ENCODE data around the gene CCDC6. TPM values are rescaled to one million over a fixed set of nuclear protein-coding genes. Genes with fewer than 3 reads are reported as not detected.
"Not testable (repeated sequence)": the region's sequence is repeated elsewhere in the genome, so short reads cannot be mapped to it uniquely, and the experiment has no call there.

Gene CCDC6
- total RNA-seq, 1 experiment from 2014 or later: 91.9 TPM

DNA sequence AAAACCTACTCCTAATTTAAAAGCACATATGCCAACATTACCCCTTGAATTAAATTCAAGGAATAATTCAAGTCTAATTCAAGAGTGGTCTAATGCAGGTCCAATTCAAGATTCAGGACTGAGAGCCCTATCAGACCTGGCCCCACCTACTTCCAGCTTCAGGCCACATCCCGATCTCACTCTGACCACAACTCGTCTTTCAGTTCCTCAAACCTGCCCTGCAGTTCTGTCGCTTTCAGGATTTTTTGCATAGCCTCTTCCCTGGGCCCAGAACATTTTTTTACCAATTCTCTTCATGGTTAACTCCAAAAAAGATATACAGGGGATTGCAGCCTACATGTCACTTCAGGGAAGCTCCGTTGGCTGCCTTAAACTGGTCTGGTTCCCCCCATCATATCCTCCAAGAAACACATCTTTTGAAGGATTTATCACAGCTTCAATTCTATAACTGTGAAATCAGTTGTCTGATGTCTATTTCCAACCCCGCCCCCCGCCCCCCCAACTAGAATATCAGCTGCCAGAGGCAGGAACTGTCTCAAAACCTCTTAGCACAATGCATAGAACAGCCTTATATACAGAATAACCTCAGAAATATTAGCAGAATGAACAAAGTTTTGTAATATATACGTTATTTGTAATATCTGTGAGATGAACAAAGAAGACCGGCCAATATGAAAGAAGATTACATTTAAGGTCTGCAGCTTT is 20.8 kb downstream of the CCDC6 start:
- ChIA-PET POLR2A (ENCODE audit: unreplicated experiment) (no interaction called here), CTCF (no interaction called here)
- Histone ChIP-seq H3K9me2 (ENCODE audit: insufficient read depth) (no peaks in the 10 kb centered on the region), H4K20me1 (ENCODE audit: insufficient read depth) (peaks cover 51% of the 10 kb centered on the region), H3K4me1 (replicated peaks; ENCODE audit: insufficient read depth) (no peaks in the 10 kb centered on the region; the same call in 1 of the 2 replicates), H3K9me3 (ENCODE audit: insufficient read depth, low read depth) (no peaks in the 10 kb centered on the region), H3K4me3 (no peak overlapping the region), H3K27me3 (ENCODE audit: insufficient read depth, low read depth) (no peaks in the 10 kb centered on the region), H3K4me2 (no peak overlapping the region), H3K36me3 (ENCODE audit: low read depth) (peaks cover 6% of the 10 kb centered on the region; the same call in 1 of the 2 replicates), H2AFZ (no peak overlapping the region), H3K27ac (no peak overlapping the region), H3K79me2 (ENCODE audit: low read depth) (peaks cover 92% of the 10 kb centered on the region), H3F3A (ENCODE audit: insufficient read depth, low read depth) (no peaks in the 10 kb centered on the region)
- DNase-seq: no peak
- BruUV-seq (replicated peaks): no TSS peak
- intact Hi-C loops (cut with micrococcal nuclease; ENCODE audit: unreplicated experiment): no loop called here
- no peak for TF ChIP-seq EZH2 (IDR thresholded peaks at IDR 0.05; ENCODE audit: low read depth)
- TF ChIP-seq, protein P1, sequence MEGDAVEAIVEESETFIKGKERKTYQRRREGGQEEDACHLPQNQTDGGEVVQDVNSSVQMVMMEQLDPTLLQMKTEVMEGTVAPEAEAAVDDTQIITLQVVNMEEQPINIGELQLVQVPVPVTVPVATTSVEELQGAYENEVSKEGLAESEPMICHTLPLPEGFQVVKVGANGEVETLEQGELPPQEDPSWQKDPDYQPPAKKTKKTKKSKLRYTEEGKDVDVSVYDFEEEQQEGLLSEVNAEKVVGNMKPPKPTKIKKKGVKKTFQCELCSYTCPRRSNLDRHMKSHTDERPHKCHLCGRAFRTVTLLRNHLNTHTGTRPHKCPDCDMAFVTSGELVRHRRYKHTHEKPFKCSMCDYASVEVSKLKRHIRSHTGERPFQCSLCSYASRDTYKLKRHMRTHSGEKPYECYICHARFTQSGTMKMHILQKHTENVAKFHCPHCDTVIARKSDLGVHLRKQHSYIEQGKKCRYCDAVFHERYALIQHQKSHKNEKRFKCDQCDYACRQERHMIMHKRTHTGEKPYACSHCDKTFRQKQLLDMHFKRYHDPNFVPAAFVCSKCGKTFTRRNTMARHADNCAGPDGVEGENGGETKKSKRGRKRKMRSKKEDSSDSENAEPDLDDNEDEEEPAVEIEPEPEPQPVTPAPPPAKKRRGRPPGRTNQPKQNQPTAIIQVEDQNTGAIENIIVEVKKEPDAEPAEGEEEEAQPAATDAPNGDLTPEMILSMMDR (conservative IDR thresholded peaks at IDR 0.05): no peak

DNA sequence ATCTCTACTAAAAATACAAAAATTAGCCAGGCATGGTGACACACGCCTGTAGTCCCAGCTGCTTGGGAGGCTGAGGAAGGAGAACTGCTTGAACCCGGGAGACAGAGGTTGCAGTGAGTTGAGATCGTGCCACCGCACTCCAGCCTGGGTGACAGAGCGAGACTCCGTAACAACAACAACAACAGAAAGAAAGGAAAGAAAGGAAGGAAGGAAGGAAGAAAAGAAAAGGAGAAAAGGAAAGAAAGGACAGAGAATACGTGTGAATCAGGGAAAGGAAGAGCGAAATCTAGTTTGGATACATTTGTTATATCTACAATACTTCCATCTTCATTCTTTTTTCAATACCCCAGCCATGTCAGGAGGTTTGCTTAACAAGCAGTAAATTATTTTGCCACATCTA is 21.5 kb downstream of the CCDC6 start:
- H3F3A ChIP-seq (ENCODE audit: insufficient read depth, low read depth); H3K4me1 ChIP-seq (replicated peaks; ENCODE audit: insufficient read depth); H2AFZ ChIP-seq; H3K4me3 ChIP-seq; BruUV-seq (replicated peaks); H3K4me2 ChIP-seq; CTCF ChIA-PET; H3K27ac ChIP-seq; H3K27me3 ChIP-seq (ENCODE audit: insufficient read depth, low read depth); H3K36me3 ChIP-seq (ENCODE audit: low read depth); H3K9me2 ChIP-seq (ENCODE audit: insufficient read depth); H3K9me3 ChIP-seq (ENCODE audit: insufficient read depth, low read depth); intact Hi-C loops (cut with micrococcal nuclease; ENCODE audit: unreplicated experiment); POLR2A ChIA-PET (ENCODE audit: unreplicated experiment); DNase-seq: not testable (repeated sequence)
- H3K79me2 ChIP-seq (ENCODE audit: low read depth): peaks cover 93% of the 10 kb centered on the region
- H4K20me1 ChIP-seq (ENCODE audit: insufficient read depth): peaks cover 49% of the 10 kb centered on the region

DNA sequence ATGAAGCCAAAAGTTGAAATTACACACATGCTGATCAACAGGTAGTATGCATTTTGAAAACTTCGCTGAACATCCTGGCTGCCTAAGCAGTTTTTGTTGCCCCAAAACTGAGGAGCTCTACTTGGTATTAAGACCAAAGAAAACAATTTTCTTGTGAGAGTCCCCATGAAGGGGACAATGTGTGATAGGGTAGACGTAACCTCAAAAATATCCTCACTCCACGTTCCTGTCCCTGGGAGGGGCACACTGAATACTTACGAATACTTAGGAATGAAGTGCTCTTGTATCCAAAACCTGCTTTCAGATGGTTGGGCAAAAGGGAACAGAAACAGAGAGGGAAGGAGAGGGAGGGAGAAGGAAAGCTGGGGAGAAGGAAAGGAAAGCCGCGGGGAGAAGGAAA is 24.7 kb downstream of the CCDC6 start:
- ChIA-PET CTCF (no interaction called here), POLR2A (ENCODE audit: unreplicated experiment) (no interaction called here)

DNA sequence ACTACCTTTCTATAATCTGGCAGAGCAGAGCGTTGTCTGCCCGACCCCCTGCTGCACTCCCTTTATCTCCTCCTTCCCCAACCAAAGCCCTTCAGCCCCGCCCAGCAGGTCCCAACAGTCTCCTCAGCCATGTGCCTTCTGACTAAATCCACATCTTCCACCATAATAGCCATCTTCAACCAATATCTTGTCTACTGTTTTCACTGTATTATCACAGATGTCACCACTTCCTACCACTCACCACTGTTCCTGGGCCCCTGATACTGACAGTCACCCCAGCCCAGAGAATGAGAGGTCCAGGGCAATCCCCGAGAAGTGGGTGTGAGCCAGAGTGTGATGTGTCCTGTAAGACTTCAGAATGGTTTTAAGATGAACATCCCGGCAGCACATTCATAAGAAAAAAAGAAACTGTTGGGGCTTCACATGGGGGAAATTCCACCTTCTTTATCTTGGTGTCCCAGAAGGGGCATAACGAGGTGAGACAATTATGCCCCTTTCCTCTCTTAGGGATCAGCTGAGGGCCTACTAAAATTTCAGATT is 25.3 kb downstream of the CCDC6 start:
- H3K4me1 ChIP-seq (replicated peaks; ENCODE audit: insufficient read depth): no peaks in the 10 kb centered on the region
- no peaks in the 10 kb centered on the region for H3K9me3 ChIP-seq (ENCODE audit: insufficient read depth, low read depth)
- H3K27ac ChIP-seq: no peak overlapping the region
- H3K9me2 ChIP-seq (ENCODE audit: insufficient read depth): no peaks in the 10 kb centered on the region
- intact Hi-C loops (cut with micrococcal nuclease; ENCODE audit: unreplicated experiment): no loop called here
- BruUV-seq (replicated peaks): no TSS peak
- peaks cover 93% of the 10 kb centered on the region for H3K79me2 ChIP-seq (ENCODE audit: low read depth)
- no peaks in the 10 kb centered on the region; the same call in 1 of the 2 replicates for H3F3A ChIP-seq (ENCODE audit: insufficient read depth, low read depth)
- CTCF ChIA-PET: no interaction called here
- H3K4me2 ChIP-seq: no peak overlapping the region
- H4K20me1 ChIP-seq (ENCODE audit: insufficient read depth): peaks cover 37% of the 10 kb centered on the region
- H3K4me3 ChIP-seq: no peak overlapping the region
- H3K36me3 ChIP-seq (ENCODE audit: low read depth): no peaks in the 10 kb centered on the region
- no peak overlapping the region for H2AFZ ChIP-seq
- no peaks in the 10 kb centered on the region for H3K27me3 ChIP-seq (ENCODE audit: insufficient read depth, low read depth)
- TF ChIP-seq, protein P1 (conservative IDR thresholded peaks at IDR 0.05): no peak
- no peak for TF ChIP-seq EZH2 (IDR thresholded peaks at IDR 0.05; ENCODE audit: low read depth)
- POLR2A ChIA-PET (ENCODE audit: unreplicated experiment): no interaction called here
- DNase-seq: no peak

More for the DNA sequence above, 24.7 kb downstream of the CCDC6 start:
- Histone ChIP-seq H3K4me1 (replicated peaks; ENCODE audit: insufficient read depth) (no peaks in the 10 kb centered on the region), H3F3A (ENCODE audit: insufficient read depth, low read depth) (no peaks in the 10 kb centered on the region; the same call in 1 of the 2 replicates), H3K4me2 (no peak overlapping the region), H2AFZ (no peak overlapping the region), H3K4me3 (no peak overlapping the region), H3K36me3 (ENCODE audit: low read depth) (no peaks in the 10 kb centered on the region), H3K27me3 (ENCODE audit: insufficient read depth, low read depth) (no peaks in the 10 kb centered on the region), H4K20me1 (ENCODE audit: insufficient read depth) (peaks cover 38% of the 10 kb centered on the region), H3K27ac (no peak overlapping the region), H3K9me3 (ENCODE audit: insufficient read depth, low read depth) (no peaks in the 10 kb centered on the region), H3K79me2 (ENCODE audit: low read depth) (peaks cover 93% of the 10 kb centered on the region), H3K9me2 (ENCODE audit: insufficient read depth) (no peaks in the 10 kb centered on the region)
- no peak for DNase-seq
- TF ChIP-seq EZH2 (IDR thresholded peaks at IDR 0.05; ENCODE audit: low read depth): no peak
- no TSS peak for BruUV-seq (replicated peaks)
- intact Hi-C loops (cut with micrococcal nuclease; ENCODE audit: unreplicated experiment): no loop called here
